NB4 (cell line): ENCODE results near the gene PTPN4.

Source experiments
- DNase-seq: peaks from one replicate; pipeline ENCODE4 v3.0.0; 2010; ENCODE audit warnings: low read depth
- H3K4me3 ChIP-seq: one replicate; pipeline ENCODE4 v1.5.1; 2011; ENCODE audit warnings: mild to moderate bottlenecking, low read depth, low read length, moderate library complexity
- MYC ChIP-seq: IDR thresholded peaks from 2 replicates; pipeline ENCODE4 v1.6.1; 2011; ENCODE audit warnings: low read depth, low read length
- POLR2A ChIP-seq: IDR thresholded peaks from 2 replicates; pipeline ENCODE4 v1.6.1; 2011; ENCODE audit warnings: mild to moderate bottlenecking; ENCODE audit not compliant: insufficient read length; ENCODE audit errors: extremely low read depth
- TF ChIP-seq, protein P1 (sequence below): IDR thresholded peaks from 2 replicates; pipeline ENCODE4 v1.6.1; 2011; ENCODE audit warnings: low read depth, low read length
- TF ChIP-seq, protein P2 (sequence below): IDR thresholded peaks from one replicate; pipeline ENCODE4 v1.5.1; 2012; ENCODE audit warnings: low read depth, low read length

Gene PTPN4

DNA sequence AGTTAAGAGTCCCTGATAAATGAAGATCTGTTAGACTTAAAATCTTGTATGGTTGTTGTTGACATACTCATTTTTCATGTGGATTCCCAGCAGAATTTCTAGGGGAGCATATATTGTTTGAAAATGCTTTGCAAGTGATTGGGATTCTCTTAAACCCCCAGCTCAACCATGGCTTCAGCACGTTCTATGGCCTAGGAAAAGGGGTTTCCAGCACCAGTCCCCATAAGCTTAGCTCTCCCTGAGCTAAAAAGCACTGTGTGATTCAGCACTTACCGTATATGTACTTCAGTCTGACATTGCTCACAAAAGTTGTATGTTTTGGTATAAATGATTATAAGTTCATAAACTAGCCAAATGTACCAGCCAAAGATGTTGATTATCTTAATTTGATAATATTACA, 173.1 kb downstream of the PTPN4 start:
- DNase-seq = no peak
- H3K4me3 ChIP-seq = no peak overlapping the region
- TF ChIP-seq POLR2A = no peak
- TF ChIP-seq MYC = no peak
- TF ChIP-seq, protein P1, sequence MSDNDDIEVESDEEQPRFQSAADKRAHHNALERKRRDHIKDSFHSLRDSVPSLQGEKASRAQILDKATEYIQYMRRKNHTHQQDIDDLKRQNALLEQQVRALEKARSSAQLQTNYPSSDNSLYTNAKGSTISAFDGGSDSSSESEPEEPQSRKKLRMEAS = no peak
- TF ChIP-seq, protein P2, sequence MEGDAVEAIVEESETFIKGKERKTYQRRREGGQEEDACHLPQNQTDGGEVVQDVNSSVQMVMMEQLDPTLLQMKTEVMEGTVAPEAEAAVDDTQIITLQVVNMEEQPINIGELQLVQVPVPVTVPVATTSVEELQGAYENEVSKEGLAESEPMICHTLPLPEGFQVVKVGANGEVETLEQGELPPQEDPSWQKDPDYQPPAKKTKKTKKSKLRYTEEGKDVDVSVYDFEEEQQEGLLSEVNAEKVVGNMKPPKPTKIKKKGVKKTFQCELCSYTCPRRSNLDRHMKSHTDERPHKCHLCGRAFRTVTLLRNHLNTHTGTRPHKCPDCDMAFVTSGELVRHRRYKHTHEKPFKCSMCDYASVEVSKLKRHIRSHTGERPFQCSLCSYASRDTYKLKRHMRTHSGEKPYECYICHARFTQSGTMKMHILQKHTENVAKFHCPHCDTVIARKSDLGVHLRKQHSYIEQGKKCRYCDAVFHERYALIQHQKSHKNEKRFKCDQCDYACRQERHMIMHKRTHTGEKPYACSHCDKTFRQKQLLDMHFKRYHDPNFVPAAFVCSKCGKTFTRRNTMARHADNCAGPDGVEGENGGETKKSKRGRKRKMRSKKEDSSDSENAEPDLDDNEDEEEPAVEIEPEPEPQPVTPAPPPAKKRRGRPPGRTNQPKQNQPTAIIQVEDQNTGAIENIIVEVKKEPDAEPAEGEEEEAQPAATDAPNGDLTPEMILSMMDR = no peak

DNA sequence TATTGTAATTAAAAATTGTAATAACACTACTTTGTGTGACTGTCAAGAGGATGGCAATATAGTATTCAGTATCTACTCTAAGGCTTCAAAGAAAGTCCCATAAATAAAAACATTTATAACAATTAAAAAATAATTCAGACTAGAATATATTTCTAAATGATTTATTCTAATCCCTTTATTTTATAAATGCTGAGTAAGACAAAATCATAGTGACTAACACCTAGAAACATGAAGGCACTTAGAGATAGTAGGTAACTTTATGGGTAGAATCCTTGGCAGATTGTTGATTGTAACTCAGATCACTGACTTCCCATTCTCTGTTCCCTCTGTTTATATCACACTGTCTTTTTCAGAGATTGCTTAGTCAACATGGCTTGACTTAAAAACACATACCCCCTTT, 174.6 kb downstream of the PTPN4 start:
- TF ChIP-seq, protein P2 = no peak
- TF ChIP-seq MYC (no peak), POLR2A (no peak)
- TF ChIP-seq, protein P1 = no peak
- no peak for DNase-seq
- H3K4me3 ChIP-seq = no peak overlapping the region

DNA sequence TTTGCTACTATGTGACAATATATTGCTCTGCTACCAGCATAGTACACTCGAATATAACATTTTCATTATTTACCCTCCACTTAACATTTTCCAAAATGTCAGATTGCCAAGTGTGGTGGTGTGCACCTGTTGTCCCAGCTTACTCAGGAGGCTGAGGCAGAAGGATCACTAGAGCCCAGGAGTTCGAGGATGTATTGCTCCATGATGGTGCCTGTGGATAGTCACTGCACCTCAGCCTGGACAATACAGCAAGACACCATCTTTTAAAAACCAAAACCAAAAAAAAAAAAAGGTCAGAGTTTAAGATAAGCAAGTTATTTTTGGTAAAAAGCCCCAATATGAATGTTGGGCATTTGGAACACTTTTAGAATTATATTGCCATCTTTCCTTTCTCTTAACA, 178.0 kb downstream of the PTPN4 start:
- DNase-seq = no peak
- no peak overlapping the region for H3K4me3 ChIP-seq
- TF ChIP-seq POLR2A (no peak), MYC (no peak)
- TF ChIP-seq, protein P1 = no peak
- TF ChIP-seq, protein P2 = no peak

DNA sequence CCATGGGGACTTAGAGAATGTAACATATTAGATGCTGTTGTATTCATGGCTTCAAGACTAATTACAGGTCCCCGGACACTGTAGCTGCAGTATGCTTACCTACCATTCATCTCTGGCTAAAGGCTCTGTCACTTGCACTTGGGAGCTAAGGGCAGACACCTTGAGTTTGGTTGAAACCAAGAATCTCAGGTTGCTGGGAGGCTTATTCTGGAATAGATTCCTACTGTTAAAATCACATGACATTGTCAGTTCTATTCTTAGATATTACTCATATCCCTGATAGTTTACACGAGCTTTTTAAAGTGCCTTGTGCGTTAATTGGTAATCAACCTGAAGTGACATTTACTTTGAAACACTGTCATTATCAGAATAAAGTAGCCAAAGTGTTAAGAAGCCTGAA, 180.2 kb downstream of the PTPN4 start:
- no peak for DNase-seq
- TF ChIP-seq MYC (no peak), POLR2A (no peak)
- TF ChIP-seq, protein P2 = no peak
- TF ChIP-seq, protein P1 = no peak
- H3K4me3 ChIP-seq = no peak overlapping the region

DNA sequence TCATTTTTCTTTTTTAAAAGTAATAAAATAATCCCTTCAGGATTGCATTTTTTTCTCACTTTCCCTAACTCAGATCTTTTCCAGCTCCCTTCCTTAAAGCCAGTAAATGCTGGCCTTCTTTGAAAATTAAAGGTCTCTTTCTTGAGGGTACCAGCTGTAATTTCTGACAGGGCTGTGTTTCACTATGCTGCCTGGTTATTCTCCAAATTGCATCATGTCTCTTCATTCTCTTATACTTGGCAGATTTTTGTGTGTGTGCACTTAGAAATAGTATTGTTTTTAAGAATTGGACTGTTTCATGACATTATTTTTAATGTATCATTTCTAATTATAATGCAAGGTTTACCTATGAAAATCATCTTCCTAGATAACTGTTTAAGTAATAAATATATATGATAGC, 181.1 kb downstream of the PTPN4 start:
- DNase-seq = no peak
- no peak for TF ChIP-seq MYC
- TF ChIP-seq, protein P2 = no peak
- TF ChIP-seq POLR2A = no peak
- TF ChIP-seq, protein P1 = no peak

DNA sequence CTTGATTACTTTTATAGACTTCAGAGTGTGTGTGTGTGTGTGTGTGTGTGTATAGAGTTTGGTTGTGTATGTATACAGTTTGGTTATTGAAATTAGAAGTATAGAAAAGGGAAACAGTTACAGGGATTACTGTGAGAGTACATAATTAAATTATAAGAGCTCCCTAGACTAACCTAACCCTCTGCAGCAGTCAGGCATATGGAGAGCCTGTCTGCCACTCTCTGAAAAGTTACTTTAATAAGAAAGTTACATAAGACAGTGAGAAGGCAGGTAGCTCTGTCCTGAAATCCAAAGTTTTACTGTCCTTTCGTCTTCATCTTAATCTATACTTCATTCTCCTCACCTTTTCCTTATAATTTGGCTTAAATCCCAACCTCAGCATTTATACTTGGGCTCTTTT, 181.7 kb downstream of the PTPN4 start:
- no peak for DNase-seq
- H3K4me3 ChIP-seq = no peak overlapping the region
- no peak for TF ChIP-seq POLR2A
- TF ChIP-seq MYC = no peak
- TF ChIP-seq, protein P2 = no peak
- TF ChIP-seq, protein P1 = no peak

More for the DNA sequence above, 181.1 kb downstream of the PTPN4 start:
- no peak overlapping the region for H3K4me3 ChIP-seq
